Panc1 (cell line): ENCODE data around the gene GSTM3.
"Not testable (repeated sequence)": the region's sequence is repeated elsewhere in the genome, so short reads cannot be mapped to it uniquely, and the experiment has no call there.

Source experiments
- POLR2AphosphoS5 ChIP-seq: IDR thresholded peaks from 2 replicates; pipeline ENCODE4 v1.6.1; 2012; ENCODE audit warnings: mild to moderate bottlenecking, low read depth, low read length, moderate library complexity
- TCF7L2 ChIP-seq: IDR thresholded peaks from 2 replicates; pipeline ENCODE4 v1.6.1; 2011; ENCODE audit warnings: mild to moderate bottlenecking, low read depth, low read length, inconsistent platforms
- TF ChIP-seq, protein P1 (sequence below), 2 experiments: IDR thresholded peaks; 2 replicates each; pipeline ENCODE4 v1.6.1; 2011 to 2012; ENCODE audit warnings: low read depth in 2 of 2, control low read depth in 1 of 2, low read length in 1 of 2, mild to moderate bottlenecking in 1 of 2, moderate library complexity in 1 of 2; ENCODE audit not compliant: insufficient read depth in 1 of 2
- TF ChIP-seq, protein P2 (sequence below): fragments of 450-650 bp; IDR thresholded peaks from 2 replicates; pipeline ENCODE4 v1.5.1; 2017; ENCODE audit warnings: mild to moderate bottlenecking

DNA sequence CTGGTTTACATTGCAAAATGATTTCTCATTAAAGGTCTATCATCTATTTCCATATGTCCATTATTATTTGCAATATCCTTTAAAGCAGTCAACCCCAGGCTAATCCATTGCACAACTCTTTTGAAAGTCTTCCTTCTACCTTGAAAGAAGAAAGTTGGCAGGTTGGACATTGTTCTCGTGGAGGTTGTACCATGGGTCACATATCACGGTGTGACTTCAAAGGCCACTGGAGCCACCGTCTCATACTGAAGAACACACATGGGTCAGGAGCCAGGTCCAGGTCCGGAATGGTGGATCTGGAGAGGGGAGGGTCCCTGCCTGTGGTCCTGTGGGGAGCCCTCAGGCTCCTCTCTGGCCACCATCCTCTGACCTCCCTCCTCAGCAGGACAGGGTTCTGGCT is 54.9 kb downstream of the GSTM3 start:
- TF ChIP-seq, protein P1, sequence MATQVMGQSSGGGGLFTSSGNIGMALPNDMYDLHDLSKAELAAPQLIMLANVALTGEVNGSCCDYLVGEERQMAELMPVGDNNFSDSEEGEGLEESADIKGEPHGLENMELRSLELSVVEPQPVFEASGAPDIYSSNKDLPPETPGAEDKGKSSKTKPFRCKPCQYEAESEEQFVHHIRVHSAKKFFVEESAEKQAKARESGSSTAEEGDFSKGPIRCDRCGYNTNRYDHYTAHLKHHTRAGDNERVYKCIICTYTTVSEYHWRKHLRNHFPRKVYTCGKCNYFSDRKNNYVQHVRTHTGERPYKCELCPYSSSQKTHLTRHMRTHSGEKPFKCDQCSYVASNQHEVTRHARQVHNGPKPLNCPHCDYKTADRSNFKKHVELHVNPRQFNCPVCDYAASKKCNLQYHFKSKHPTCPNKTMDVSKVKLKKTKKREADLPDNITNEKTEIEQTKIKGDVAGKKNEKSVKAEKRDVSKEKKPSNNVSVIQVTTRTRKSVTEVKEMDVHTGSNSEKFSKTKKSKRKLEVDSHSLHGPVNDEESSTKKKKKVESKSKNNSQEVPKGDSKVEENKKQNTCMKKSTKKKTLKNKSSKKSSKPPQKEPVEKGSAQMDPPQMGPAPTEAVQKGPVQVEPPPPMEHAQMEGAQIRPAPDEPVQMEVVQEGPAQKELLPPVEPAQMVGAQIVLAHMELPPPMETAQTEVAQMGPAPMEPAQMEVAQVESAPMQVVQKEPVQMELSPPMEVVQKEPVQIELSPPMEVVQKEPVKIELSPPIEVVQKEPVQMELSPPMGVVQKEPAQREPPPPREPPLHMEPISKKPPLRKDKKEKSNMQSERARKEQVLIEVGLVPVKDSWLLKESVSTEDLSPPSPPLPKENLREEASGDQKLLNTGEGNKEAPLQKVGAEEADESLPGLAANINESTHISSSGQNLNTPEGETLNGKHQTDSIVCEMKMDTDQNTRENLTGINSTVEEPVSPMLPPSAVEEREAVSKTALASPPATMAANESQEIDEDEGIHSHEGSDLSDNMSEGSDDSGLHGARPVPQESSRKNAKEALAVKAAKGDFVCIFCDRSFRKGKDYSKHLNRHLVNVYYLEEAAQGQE (IDR thresholded peaks at IDR 0.05; ENCODE audit: insufficient read depth in 1 of 2, low read depth in 2 of 2, low read length in 1 of 2): not testable (repeated sequence)
- TF ChIP-seq, protein P2, sequence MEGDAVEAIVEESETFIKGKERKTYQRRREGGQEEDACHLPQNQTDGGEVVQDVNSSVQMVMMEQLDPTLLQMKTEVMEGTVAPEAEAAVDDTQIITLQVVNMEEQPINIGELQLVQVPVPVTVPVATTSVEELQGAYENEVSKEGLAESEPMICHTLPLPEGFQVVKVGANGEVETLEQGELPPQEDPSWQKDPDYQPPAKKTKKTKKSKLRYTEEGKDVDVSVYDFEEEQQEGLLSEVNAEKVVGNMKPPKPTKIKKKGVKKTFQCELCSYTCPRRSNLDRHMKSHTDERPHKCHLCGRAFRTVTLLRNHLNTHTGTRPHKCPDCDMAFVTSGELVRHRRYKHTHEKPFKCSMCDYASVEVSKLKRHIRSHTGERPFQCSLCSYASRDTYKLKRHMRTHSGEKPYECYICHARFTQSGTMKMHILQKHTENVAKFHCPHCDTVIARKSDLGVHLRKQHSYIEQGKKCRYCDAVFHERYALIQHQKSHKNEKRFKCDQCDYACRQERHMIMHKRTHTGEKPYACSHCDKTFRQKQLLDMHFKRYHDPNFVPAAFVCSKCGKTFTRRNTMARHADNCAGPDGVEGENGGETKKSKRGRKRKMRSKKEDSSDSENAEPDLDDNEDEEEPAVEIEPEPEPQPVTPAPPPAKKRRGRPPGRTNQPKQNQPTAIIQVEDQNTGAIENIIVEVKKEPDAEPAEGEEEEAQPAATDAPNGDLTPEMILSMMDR: not testable (repeated sequence)
- TF ChIP-seq POLR2AphosphoS5, TCF7L2: not testable (repeated sequence)
